NCI-H510A treated with DMSO at 0.1 percent for 48 hours (cell line): ENCODE data around the gene RBM12.

Source experiments
- DNase-seq: peaks from one replicate; lab custom pipeline; 2025; lab: John Stamatoyannopoulos, UW

The RBM12 gene

DNA sequence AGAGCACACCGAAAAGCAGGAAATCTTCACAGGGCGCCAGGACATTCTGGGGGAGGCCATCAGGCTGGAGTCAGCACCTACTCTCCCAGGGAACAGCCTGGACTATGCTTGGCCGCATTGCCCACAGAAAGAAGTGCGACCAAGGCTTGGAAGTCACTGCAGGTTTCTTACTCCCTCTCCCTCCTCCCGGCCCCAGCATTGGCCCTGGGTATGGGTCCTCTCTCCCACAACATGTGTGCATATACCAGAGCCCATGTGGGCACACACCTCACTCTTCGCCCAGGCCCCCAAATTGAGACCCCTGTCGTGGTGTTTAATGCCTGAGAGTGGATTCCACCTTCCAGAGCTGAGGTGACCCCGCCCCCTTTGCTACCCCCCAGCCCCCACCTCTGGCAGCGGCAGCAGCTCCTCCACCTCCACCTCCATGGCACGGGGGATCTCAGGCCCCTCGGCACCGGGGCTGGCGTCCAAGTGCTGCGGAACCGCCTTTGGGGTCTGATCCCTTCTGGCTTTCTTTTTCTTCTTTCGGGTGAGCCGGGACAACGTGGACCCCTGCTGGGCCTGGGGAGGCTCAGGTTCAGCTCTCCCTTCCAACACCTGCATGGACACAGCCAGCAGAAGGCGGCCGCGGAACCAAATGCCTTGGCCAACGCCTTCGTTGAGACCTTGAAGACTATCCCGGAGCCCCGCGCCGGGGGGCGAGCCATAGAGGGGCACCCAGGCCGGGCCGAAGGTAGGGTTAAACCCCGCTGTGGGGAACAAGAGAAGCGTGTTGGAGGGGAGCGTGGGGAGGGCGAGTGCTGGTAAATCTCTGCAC, 64.3 kb downstream of the RBM12 start:
- no peak for DNase-seq

DNA sequence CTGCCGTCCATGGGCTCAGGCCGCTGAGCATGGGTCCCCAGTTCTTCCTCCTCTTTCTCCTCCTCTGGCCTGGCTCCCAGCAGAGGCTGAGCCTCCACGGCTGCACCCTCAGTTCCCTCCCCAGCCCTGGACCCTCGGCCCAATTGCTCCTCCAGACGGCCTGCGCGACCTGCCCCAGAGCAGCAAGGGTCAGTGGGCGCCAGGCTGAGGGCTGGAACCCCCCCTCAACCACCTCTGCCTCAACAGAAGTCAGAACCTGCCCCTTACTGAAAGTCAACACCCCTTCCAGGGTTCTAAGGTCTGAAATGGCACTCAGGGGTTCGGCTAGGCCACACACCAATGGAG, 65.0 kb downstream of the RBM12 start:
- DNase-seq, result no peak
